ENCODE measurements around the gene GRIA3.
"Not testable (repeated sequence)": the region's sequence is repeated elsewhere in the genome, so short reads cannot be mapped to it uniquely, and the experiment has no call there.

GRIA3 gene

DNA sequence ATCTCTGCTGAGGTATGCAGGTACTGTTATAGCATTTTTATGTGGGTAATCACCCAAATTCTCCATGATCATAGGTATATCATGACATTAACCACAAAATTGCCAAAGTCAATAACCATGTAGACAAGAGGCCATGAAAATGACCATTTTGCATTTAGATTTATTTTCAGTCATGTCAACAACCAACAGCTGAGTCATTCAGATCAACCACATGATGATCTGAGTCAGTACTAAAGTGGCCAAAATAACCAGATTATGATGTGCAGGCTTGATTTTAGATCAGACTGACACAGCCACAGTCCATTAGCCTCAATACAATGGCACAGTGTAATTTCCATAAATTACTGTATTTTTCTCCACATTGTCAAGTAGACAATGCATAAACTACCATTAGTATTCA, 240.5 kb downstream of the GRIA3 start:
- H3K4me3 ChIP-seq (ENCODE audit: low read depth, low read length), result no peak overlapping the region
- no peak for DNase-seq (ENCODE audit: low read depth)
- TF ChIP-seq POLR2A (IDR thresholded peaks at IDR 0.05; ENCODE audit: extremely low read depth, insufficient read length) (no peak), MYC (IDR thresholded peaks at IDR 0.05; ENCODE audit: low read depth, low read length) (no peak), MAX (IDR thresholded peaks at IDR 0.05; ENCODE audit: low read depth, low read length) (no peak)
- TF ChIP-seq, protein P1, sequence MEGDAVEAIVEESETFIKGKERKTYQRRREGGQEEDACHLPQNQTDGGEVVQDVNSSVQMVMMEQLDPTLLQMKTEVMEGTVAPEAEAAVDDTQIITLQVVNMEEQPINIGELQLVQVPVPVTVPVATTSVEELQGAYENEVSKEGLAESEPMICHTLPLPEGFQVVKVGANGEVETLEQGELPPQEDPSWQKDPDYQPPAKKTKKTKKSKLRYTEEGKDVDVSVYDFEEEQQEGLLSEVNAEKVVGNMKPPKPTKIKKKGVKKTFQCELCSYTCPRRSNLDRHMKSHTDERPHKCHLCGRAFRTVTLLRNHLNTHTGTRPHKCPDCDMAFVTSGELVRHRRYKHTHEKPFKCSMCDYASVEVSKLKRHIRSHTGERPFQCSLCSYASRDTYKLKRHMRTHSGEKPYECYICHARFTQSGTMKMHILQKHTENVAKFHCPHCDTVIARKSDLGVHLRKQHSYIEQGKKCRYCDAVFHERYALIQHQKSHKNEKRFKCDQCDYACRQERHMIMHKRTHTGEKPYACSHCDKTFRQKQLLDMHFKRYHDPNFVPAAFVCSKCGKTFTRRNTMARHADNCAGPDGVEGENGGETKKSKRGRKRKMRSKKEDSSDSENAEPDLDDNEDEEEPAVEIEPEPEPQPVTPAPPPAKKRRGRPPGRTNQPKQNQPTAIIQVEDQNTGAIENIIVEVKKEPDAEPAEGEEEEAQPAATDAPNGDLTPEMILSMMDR (IDR thresholded peaks at IDR 0.05; ENCODE audit: low read depth, low read length), result no peak

GRCh38 chrX:123425471-123425870, 241.4 kb downstream of the GRIA3 start:
- DNase-seq (ENCODE audit: low read depth), result no peak
- no peak overlapping the region for H3K4me3 ChIP-seq (ENCODE audit: low read depth, low read length)
- no peak for TF ChIP-seq MYC (IDR thresholded peaks at IDR 0.05; ENCODE audit: low read depth, low read length)
- TF ChIP-seq MAX (IDR thresholded peaks at IDR 0.05; ENCODE audit: low read depth, low read length), result no peak
- no peak for TF ChIP-seq POLR2A (IDR thresholded peaks at IDR 0.05; ENCODE audit: extremely low read depth, insufficient read length)
- TF ChIP-seq, protein P1 (IDR thresholded peaks at IDR 0.05; ENCODE audit: low read depth, low read length), result no peak

DNA sequence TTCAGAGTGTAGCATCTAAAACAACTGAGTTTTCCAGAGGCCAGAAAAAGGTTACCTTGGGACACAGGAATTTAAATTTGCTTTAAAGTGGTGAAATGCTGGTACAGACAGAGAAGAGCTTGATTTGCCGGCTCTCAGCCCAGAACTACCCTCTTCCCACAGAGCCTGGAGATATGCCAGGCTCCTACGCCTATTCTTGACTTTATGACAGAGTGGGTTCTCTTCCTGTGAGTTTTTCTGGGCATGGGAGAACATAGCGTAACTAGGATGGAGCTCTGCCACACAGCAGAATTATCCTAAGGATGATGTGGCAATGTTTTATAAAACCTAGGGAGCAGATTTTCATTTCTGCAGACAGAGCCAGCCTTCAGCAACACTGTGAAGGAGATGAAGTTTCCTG, 241.8 kb downstream of the GRIA3 start:
- TF ChIP-seq, protein P1 (IDR thresholded peaks at IDR 0.05; ENCODE audit: low read depth, low read length), result no peak
- TF ChIP-seq POLR2A (IDR thresholded peaks at IDR 0.05; ENCODE audit: extremely low read depth, insufficient read length), result no peak
- no peak for TF ChIP-seq MAX (IDR thresholded peaks at IDR 0.05; ENCODE audit: low read depth, low read length)
- TF ChIP-seq MYC (IDR thresholded peaks at IDR 0.05; ENCODE audit: low read depth, low read length), result no peak
- DNase-seq (ENCODE audit: low read depth), result no peak
- H3K4me3 ChIP-seq (ENCODE audit: low read depth, low read length), result no peak overlapping the region

DNA sequence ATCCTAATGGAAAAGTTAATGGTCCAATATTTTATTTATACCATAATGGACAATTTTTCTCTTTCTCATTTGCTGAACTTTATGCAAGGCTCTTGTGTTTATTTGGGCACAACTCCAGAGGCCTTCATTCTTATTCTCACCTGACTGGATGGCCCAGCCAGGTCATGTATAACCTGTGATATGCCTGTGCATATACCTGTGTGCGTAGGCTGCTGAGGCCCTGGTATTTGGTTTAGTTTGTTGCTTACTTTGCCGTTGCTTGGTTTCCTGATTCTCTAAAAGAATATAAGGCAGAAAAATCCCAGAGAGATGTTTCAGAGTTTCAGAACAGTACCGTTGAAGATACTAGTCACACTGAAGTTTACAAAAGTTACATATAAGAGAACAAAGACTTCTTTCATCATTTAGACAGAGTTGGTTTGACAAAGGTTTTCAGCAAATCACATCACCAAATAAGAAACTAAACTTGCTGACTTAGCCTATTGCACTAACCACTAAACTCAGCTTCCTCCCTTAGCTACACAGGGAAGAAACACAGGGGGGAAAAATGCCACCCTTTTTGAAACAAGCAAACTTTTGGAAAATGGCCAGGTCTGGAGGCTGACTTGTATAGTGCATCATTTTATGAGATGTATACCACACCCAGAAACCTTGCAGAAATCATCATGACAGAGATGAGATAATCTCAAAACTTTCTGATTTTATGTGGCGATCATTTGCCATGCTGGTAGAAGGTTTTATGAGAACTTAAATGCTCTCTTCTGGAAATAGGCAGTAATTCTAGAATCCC, 248.5 kb downstream of the GRIA3 start:
- TF ChIP-seq POLR2A (IDR thresholded peaks at IDR 0.05; ENCODE audit: extremely low read depth, insufficient read length), result no peak
- TF ChIP-seq MAX (IDR thresholded peaks at IDR 0.05; ENCODE audit: low read depth, low read length), result no peak
- TF ChIP-seq, protein P1 (IDR thresholded peaks at IDR 0.05; ENCODE audit: low read depth, low read length), result no peak
- no peak for TF ChIP-seq MYC (IDR thresholded peaks at IDR 0.05; ENCODE audit: low read depth, low read length)
- no peak overlapping the region for H3K4me3 ChIP-seq (ENCODE audit: low read depth, low read length)
- DNase-seq (ENCODE audit: low read depth), result no peak

GRCh38 chrX:123436512-123437136, 252.5 kb downstream of the GRIA3 start:
- no peak for DNase-seq (ENCODE audit: low read depth)
- TF ChIP-seq MYC (IDR thresholded peaks at IDR 0.05; ENCODE audit: low read depth, low read length) (no peak), MAX (IDR thresholded peaks at IDR 0.05; ENCODE audit: low read depth, low read length) (no peak), POLR2A (IDR thresholded peaks at IDR 0.05; ENCODE audit: extremely low read depth, insufficient read length) (no peak)
- TF ChIP-seq, protein P1 (IDR thresholded peaks at IDR 0.05; ENCODE audit: low read depth, low read length), result no peak
- H3K4me3 ChIP-seq (ENCODE audit: low read depth, low read length), result no peak overlapping the region

DNA sequence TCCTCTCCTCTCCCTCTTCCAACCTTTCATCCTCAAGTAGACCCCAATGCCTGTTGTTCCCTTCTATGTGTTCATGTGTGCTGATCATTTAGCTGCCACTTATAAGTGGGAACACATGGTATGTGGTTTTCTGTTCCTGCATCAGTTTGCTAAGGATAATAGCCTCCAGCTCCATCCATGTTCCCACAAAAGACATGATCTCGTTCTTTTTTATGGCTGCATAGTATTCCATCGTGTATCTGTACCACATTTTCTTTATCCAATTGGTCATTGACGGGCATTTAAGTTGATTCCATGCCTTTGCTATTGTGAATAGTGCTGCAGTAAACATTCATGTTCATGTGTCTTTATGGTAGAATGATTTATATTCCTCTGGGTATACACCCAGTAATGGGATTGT, 255.8 kb downstream of the GRIA3 start:
- not testable (repeated sequence) for H3K4me3 ChIP-seq (ENCODE audit: low read depth, low read length); DNase-seq (ENCODE audit: low read depth)

All from NB4 (cell line).